Nephron progenitor cell (in vitro differentiated cells): ENCODE measurements around the gene DNMBP.
"Not testable (repeated sequence)": the region's sequence is repeated elsewhere in the genome, so short reads cannot be mapped to it uniquely, and the experiment has no call there.

Source experiments
- DNase-seq: peaks from one replicate; pipeline ENCODE4 v3.0.0; 2021
- H3K27ac Mint-ChIP-seq: 2 replicates; pipeline ENCODE4 v1.8.0; 2021; ENCODE audit warnings: mild to moderate bottlenecking, moderate library complexity, mixed read lengths
- H3K27me3 Mint-ChIP-seq: 2 replicates; pipeline ENCODE4 v1.8.0; 2021; ENCODE audit warnings: mild to moderate bottlenecking, low read depth, mixed read lengths; ENCODE audit not compliant: poor library complexity
- H3K36me3 Mint-ChIP-seq: 2 replicates; pipeline ENCODE4 v1.8.0; 2021; ENCODE audit warnings: low read depth, mixed read lengths
- H3K4me1 Mint-ChIP-seq: 2 replicates; pipeline ENCODE4 v1.8.0; 2021; ENCODE audit warnings: mixed read lengths
- H3K4me3 Mint-ChIP-seq: 2 replicates; pipeline ENCODE4 v1.8.0; 2021; ENCODE audit warnings: mild to moderate bottlenecking, moderate library complexity, mixed read lengths
- H3K9me3 Mint-ChIP-seq: 2 replicates; pipeline ENCODE4 v1.8.0; 2021; ENCODE audit warnings: mild to moderate bottlenecking, moderate library complexity, mixed read lengths
- CTCF ChIP-seq: fragments of 200-600 bp; sonication (generic); IDR thresholded peaks from 2 replicates; pipeline ENCODE4 v1.5.0; 2021; ENCODE audit warnings: antibody characterized with exemption

DNMBP gene

GRCh38 chr10:99966306-99966705 is 43.4 kb downstream of the DNMBP start:
- Mint-ChIP-seq H3K4me1 (peaks cover 5% of the 10 kb centered on the region), H3K9me3 (no peaks in the 10 kb centered on the region), H3K27ac (peak overlapping the region; percentile 21), H3K4me3 (no peak overlapping the region), H3K27me3 (no peaks in the 10 kb centered on the region), H3K36me3 (peaks cover 26% of the 10 kb centered on the region)
- DNase-seq = no peak
- no peak for TF ChIP-seq CTCF

- H3K27me3 Mint-ChIP-seq = no peaks in the 10 kb centered on the region
- H3K36me3 Mint-ChIP-seq = peaks cover 22% of the 10 kb centered on the region
- TF ChIP-seq CTCF = no peak
- H3K4me1 Mint-ChIP-seq = peaks cover 5% of the 10 kb centered on the region
- no peak overlapping the region for H3K4me3 Mint-ChIP-seq
- H3K9me3 Mint-ChIP-seq = no peaks in the 10 kb centered on the region
- H3K27ac Mint-ChIP-seq = no peak overlapping the region
- no peak for DNase-seq
These were observed 44.0 kb downstream of the DNMBP start for GRCh38 chr10:99965700-99966099.

GRCh38 chr10:99964791-99965190 is 45.0 kb downstream of the DNMBP start:
- H3K36me3 Mint-ChIP-seq = peaks cover 13% of the 10 kb centered on the region
- no peaks in the 10 kb centered on the region for H3K27me3 Mint-ChIP-seq
- no peak overlapping the region for H3K4me3 Mint-ChIP-seq
- no peak overlapping the region for H3K27ac Mint-ChIP-seq
- no peaks in the 10 kb centered on the region for H3K9me3 Mint-ChIP-seq
- no peak for TF ChIP-seq CTCF
- no peak for DNase-seq
- H3K4me1 Mint-ChIP-seq = peaks cover 5% of the 10 kb centered on the region

- not testable (repeated sequence) for DNase-seq, H3K9me3 Mint-ChIP-seq, H3K4me1 Mint-ChIP-seq, H3K4me3 Mint-ChIP-seq, H3K27me3 Mint-ChIP-seq, H3K36me3 Mint-ChIP-seq
- peak overlapping the region; percentile 35 for H3K27ac Mint-ChIP-seq
These were observed 46.1 kb downstream of the DNMBP start for GRCh38 chr10:99963467-99964165.

- no peak for TF ChIP-seq CTCF
- H3K4me3 Mint-ChIP-seq = no peak overlapping the region
- H3K9me3 Mint-ChIP-seq = peaks cover 3% of the 10 kb centered on the region
- DNase-seq = no peak
- no peaks in the 10 kb centered on the region for H3K4me1 Mint-ChIP-seq
- H3K36me3 Mint-ChIP-seq = peaks cover 34% of the 10 kb centered on the region
- no peaks in the 10 kb centered on the region for H3K27me3 Mint-ChIP-seq
- H3K27ac Mint-ChIP-seq = no peak overlapping the region
These were observed 50.9 kb downstream of the DNMBP start for GRCh38 chr10:99958806-99959205.

- no peak for TF ChIP-seq CTCF
- Mint-ChIP-seq H3K27ac (no peak overlapping the region), H3K36me3 (peaks cover 37% of the 10 kb centered on the region), H3K4me1 (no peaks in the 10 kb centered on the region), H3K4me3 (no peak overlapping the region), H3K27me3 (no peaks in the 10 kb centered on the region), H3K9me3 (peaks cover 3% of the 10 kb centered on the region)
- no peak for DNase-seq
These were observed 51.4 kb downstream of the DNMBP start for GRCh38 chr10:99958302-99958701.

GRCh38 chr10:99953510-99953909 is 56.2 kb downstream of the DNMBP start:
- peaks cover 34% of the 10 kb centered on the region for H3K9me3 Mint-ChIP-seq

More at GRCh38 chr10:99953510-99953909, 56.2 kb downstream of the DNMBP start:
- H3K27ac Mint-ChIP-seq, H3K27me3 Mint-ChIP-seq, DNase-seq, H3K4me3 Mint-ChIP-seq, H3K4me1 Mint-ChIP-seq: not testable (repeated sequence)
- H3K36me3 Mint-ChIP-seq = peaks cover 69% of the 10 kb centered on the region
